SKM-1 treated with dmso at 0.1 percent for 144 hours (cell line): ENCODE measurements around the gene PLPPR1.
"Not testable (repeated sequence)": the region's sequence is repeated elsewhere in the genome, so short reads cannot be mapped to it uniquely, and the experiment has no call there.

ENCODE experiments used
- DNase-seq: peaks from one replicate; lab custom pipeline; 2025; ENCODE audit not compliant: unreplicated experiment; lab: John Stamatoyannopoulos, UW

The PLPPR1 gene

GRCh38 chr9:101028346-101029314, at the start of gene PLPPR1:
PLPPR1 (plus strand) TSS chr9:101028727.
- no peak for DNase-seq

- DNase-seq: no peak
Observed at GRCh38 chr9:100989731-100990130, 38.8 kb upstream of the PLPPR1 start.

DNA sequence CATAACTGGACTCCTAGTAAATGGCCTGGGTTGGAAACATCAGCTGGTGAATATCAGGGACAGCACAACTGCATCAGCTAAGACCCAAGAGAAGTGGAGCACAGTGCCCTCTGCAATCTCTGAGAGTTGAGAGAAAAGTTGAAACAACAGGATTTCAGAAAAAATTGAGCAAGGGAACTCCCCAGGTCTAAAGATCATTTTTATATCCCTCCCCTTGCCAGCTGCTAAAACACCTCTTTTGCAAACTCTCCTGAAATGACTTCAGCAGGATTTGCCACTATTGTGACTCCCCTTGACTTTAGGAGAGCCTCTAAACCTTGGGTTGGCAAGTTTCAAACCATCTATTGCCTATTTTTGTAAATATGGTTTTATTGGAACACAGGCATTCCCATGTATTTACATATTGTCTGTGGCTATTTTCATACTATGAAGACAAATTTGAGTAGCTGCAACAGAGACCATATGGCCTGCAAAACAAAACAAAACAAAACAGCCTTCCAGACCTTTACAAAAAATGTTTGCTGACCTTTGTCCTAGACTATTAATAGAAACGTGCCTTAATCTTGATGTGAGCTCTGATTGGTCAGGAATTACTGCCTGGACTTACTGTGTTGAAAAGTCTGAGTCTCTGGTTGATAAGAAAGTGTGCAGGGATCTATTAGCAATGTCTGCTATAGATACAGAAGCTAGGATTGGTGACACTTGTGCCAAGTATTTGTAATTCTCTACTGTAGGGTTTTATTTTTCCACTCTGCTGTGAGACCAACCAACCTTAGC, 37.7 kb upstream of the PLPPR1 start:
- no peak for DNase-seq

GRCh38 chr9:100992632-100993031, 35.9 kb upstream of the PLPPR1 start:
- no peak for DNase-seq

GRCh38 chr9:100999906-101000544, 28.5 kb upstream of the PLPPR1 start:
- DNase-seq: no peak

DNA sequence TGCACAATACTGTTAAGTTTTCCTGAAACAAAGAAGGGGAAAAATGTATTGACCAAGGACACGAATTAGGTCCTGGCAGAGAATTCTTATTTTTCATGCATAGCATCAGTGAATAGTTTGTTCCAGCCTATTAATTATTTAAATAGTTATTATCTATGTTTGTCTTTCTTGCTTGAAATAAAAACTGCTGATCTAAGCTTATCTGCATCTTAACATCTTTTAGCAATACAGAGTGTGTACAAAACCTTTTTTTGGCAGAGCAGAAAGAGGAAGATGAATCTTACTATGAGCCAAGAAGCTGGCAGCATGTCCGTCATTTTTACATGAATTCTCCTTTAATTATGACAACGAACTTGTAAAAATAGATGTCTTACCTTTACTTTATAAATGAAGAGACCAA, 23.3 kb upstream of the PLPPR1 start:
- DNase-seq: no peak

GRCh38 chr9:101014566-101014965, 14.0 kb upstream of the PLPPR1 start:
- no peak for DNase-seq

DNA sequence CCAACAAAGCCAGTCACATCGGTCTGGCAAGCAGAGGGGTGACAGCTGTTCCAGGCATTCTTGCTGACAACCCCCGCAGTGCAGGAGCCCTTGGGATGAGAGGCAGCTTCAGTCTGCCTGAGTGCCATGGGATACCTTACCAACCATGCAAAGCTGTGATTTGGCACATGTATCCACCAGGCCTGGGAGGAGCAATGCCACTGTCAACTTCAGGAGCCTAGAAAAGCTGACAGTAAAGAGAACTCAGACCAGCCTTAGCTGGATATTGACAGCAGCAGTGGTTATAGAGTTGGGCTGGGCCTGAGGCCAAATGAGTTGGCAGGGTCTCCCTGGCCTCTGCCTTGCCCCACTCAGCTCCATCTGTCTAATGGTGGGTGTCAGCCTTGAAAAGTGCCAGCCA, 10.1 kb upstream of the PLPPR1 start:
- no peak for DNase-seq

GRCh38 chr9:101022704-101023103, 5.8 kb upstream of the PLPPR1 start:
- DNase-seq: no peak

DNA sequence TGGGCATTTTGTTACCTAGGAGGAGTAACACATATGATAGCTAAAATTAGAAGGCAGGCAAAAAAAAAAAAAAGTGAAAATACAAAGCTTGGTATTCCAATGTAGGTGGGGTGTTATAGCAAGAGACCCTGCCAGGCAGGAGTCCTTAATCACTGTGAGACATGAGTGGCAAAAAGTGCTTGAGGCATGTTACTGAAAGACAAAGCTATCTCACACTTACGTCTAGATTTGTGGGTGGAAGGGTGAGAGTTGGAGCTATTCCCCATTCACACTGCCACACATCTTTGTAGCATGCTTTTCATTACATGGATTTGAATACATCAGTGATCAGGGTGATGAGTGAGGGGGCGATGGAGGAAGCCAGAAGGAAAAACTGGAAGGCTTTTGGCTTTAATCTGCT, 2.6 kb upstream of the PLPPR1 start:
- no peak for DNase-seq

- DNase-seq: no peak
Observed at GRCh38 chr9:101026824-101027223, 1.7 kb upstream of the PLPPR1 start.

GRCh38 chr9:101027236-101027635, 1.3 kb upstream of the PLPPR1 start:
- no peak for DNase-seq

- DNase-seq: no peak
Observed at GRCh38 chr9:101027733-101028345, 688 bp upstream of the PLPPR1 start.

GRCh38 chr9:101029315-101030085, 973 bp downstream of the PLPPR1 start:
- DNase-seq: no peak

GRCh38 chr9:101030086-101030391, 1.5 kb downstream of the PLPPR1 start:
- DNase-seq: no peak

DNA sequence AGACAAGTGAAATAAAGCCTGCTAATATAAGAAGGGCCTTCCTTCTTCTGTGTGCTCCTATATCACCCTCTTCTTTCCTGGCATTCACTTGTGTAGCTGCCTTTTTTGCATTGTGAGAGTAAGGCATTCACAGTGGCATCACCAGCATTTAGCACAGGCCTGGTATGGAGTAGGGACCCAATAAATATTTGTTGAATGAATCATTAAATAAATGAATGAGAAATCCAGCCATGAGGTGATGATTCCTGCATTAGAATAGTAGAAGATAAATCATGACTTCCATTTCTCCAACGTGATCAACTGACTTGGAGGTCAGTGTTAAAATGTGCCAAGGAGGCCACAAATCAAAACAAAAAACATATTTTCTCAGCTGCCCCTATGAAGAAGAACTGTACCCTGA, 3.9 kb downstream of the PLPPR1 start:
- no peak for DNase-seq

DNA sequence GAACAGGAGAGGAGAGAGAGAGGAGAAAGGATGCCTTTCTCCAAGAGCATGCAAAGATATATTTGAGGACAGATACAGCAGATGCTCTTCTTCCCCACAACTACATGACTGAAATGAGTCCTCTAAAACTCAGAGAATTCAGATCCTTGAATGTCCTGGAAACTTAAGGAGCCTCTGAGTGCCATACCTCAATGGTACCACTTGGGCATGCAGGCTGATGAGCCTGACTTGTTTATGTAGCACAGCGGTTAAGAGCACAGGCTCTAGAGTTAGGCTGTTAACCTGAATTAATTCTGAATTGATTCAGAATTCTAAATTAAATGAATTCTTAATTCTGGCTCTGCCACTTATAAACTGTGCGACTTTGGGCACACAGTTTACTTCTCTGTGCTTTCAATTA, 5.7 kb downstream of the PLPPR1 start:
- no peak for DNase-seq

GRCh38 chr9:101035098-101035497, 6.6 kb downstream of the PLPPR1 start:
- no peak for DNase-seq

- no peak for DNase-seq
Observed at GRCh38 chr9:101037430-101037829, 8.9 kb downstream of the PLPPR1 start.

- no peak for DNase-seq
Observed at GRCh38 chr9:101038488-101038887, 10.0 kb downstream of the PLPPR1 start.

DNA sequence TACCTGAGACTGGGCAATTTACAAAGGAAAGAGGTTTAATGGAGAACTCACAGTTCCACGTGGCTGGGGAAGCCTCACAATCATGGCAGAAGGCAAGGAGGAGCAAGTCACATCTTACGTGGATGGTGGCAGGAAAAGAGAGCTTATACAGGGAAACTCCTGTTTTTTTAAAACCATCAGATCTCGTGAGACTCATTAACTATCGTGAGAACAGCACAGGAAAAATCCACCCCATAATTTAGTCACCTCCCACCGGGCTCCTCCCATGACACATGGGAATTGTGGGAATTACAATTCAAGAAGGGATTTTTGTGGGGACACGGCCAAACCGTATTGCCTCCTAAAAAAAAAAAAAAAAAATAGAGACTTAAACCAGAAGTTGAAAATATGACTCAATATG, 11.1 kb downstream of the PLPPR1 start:
- DNase-seq: not testable (repeated sequence)
